Measurements from ENCODE around the gene PDE11A.

PDE11A gene

DNA sequence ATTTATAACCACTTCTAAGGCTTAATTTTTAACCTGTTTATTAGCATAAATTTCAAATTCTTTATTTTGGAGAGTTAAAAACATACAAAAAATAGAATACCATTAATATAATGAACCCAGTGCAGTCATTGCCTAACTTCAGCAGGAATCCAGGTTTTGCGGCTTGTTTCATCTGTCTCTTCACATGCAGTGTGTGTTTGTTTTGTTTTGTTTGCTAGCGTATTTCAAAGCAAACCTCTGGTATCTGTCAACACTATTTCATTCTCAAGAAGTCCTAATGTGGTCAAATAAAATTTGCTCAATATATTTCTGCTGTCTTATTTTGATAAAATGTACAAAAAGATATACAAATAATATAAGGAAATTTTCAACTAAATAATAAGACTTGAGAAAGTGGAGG lies 351.5 kb downstream of the PDE11A start:
- no peak for FAIRE-seq

GRCh38 chr2:177717831-177718618 lies 354.6 kb downstream of the PDE11A start:
- no peak for FAIRE-seq

DNA sequence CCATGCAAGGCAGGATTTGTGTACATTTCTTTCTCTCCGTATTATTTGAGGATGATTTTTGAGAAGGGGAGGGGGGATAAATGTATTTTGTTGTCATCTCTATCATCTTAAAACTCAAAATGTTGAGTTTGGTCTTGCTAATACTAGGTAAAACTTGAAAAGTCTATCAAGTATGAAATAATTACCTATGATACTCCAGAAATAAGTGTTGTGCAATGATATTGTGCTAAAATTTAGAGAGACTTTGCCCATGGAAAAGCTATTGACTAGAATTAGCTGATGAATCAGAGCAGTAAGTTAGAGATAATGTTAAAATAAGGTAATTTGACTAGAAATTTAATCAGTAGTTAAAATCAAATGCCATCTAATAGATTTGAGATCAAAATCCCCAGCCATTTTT lies 356.1 kb downstream of the PDE11A start:
- FAIRE-seq = no peak

- no peak for FAIRE-seq
Observed at GRCh38 chr2:177715771-177716170, 356.8 kb downstream of the PDE11A start.

DNA sequence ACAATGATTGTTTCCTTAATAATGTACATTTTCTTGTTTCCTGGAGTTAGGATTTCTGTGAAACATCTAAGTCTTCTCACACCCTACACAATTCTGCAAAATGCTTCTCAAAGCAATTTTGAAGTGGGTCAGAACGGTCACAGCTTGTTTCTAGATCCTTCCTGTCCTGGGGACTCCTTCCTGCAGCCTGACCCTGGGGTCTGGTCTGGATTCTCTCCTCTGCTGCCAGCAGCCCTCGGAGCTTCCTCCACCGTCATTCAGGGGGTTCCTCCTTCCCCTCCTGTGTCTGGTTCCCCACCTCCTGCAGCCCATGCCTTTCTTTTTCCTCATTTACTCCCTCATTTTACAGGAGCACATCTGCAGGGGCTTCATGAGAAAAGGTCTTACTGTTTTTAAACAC lies 357.9 kb downstream of the PDE11A start:
- FAIRE-seq = no peak

DNA sequence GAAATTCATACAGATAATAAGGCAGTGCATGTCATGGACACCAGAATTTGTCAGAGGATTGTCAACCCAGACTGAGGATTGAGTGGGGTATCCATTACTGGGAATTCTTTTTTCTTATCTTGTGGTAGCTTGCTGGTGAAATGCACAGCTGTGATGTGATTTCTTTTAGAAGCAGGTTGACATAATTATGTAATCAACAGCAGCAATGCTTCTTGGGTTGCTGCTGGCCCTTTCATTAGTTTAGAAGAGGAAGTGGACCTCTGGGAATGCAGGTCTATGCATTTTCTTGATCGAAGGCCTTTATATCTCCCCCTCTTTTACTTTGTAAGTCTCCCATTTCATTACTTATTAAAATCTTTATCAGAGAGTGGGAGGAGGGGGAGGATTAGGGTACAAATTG lies 360.1 kb downstream of the PDE11A start:
- no peak for FAIRE-seq

GRCh38 chr2:177711483-177712265 lies 360.9 kb downstream of the PDE11A start:
- FAIRE-seq = no peak

- FAIRE-seq = no peak
Observed at GRCh38 chr2:177710889-177711288, 361.7 kb downstream of the PDE11A start.

DNA sequence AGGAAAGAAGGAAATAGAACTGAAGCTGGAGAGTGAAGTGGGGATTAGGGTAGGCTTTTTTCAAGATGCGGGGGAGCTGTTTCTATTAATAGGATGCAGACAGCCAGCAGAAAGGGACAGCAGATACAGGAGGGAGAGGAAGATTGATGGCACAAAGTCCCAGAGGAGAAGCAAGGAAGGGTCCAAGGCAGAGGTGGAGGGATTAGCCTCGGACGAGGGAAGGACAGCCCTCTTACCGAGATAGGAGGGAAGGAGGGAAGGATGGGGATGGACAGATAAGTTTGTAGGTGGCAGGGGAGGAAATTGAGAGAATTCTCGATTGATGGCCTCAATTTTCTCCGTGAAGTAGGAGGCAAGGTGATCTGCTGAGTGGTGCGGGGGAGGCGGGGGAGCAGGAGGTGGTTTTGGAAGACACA lies 362.6 kb downstream of the PDE11A start:
- no peak for FAIRE-seq

- no peak for FAIRE-seq
Observed at GRCh38 chr2:177708660-177709444, 363.7 kb downstream of the PDE11A start.

- no peak for FAIRE-seq
Observed at GRCh38 chr2:177708106-177708505, 364.5 kb downstream of the PDE11A start.

DNA sequence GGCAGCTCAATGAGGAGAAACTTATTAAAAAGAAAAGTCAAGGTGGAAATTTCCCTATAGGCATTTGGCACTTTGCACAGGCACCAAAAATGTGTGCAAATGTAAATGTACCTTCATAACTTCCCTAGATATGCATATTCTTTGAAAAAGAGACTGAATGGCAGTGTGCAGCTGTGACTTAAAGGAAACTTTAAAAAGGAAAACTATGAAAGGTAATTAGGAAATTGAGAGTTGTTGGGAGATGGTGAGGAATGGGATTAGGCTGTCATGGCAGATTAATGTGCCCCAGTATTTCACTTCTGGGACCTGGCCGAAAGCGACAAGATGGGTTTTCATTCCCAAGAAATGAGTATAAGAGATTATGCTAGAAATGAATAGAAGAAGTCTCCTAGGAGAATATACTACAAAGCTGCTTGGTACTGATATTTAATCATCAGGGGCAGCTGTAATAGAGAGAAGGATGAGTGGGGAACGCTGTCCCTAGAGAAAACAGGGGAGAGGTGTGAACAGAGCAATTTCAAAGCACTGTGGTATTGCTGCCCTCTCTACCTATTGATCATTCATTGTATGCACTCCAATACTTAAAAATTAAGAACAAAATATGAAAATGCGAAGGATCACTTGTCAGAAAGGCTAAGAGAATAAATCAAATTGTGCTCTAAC lies 366.9 kb downstream of the PDE11A start:
- no peak for FAIRE-seq

DNA sequence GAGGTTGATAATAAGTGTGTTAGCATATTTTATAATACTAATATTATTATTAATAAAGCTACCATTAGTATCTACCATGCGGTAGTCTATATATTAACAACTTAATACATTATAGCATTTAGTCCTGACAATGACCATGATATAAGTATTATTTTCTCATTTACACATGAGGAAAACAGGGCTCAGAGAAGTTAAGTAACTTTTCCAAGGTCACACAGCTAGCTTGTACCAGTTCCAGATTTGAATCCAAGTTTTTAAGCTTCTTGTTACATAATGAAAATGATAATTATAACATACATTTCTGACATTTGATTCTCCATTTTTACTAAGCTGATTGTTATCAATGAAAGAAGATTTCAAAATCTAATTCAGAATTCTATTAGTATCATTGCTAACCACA lies 369.4 kb downstream of the PDE11A start:
- FAIRE-seq = no peak

GRCh38 chr2:177698281-177698680 lies 374.3 kb downstream of the PDE11A start:
- no peak for FAIRE-seq

DNA sequence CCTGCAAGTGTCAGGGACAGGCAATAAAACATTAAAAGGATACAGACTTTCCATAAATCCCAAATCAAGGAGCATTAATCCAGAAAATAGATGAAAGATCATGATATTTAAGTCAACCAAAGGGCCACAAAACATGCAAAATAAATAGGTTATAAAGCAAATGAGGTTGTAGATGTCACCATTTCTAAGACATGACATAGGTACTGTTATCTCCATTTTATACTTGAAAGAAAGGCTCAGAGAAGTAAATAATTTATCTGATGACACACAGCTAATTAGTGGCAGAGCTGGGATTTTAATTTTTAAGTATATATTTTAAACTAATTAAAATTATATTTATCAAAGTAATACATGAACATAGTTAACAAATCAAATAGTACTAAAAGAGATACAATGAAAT lies 378.2 kb downstream of the PDE11A start:
- no peak for FAIRE-seq

DNA sequence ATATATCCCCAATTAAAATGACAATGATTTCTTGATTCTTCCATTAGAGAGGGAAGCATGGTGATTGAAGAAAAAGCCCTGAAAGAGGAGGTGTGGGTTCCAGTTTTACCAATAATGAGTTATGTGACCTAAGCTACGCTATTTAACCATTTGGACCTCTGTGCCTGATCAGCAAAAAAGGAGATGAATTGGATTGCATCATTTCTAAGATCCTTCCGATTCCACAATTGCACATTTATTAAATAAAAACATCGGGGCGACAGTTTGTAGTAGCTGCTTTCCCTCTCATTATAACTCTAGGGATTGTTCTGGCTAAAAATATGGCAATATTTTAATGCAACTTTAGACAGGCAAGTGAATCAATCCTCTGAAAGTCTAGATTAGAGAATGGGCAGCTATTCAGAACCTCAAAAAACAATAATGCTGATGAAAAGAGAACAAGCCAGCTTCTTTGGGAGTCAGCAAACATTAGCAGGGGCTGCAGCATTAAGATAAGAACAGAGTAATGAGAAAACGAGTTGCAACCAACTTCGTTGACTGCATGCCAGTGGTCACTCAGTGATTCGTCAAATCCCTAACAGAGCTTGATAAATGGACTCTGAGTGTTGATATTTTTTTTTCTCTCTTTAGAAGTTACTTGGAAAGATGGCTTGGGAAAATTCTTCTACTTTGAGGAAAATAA lies 378.8 kb downstream of the PDE11A start:
- no peak for FAIRE-seq

DNA sequence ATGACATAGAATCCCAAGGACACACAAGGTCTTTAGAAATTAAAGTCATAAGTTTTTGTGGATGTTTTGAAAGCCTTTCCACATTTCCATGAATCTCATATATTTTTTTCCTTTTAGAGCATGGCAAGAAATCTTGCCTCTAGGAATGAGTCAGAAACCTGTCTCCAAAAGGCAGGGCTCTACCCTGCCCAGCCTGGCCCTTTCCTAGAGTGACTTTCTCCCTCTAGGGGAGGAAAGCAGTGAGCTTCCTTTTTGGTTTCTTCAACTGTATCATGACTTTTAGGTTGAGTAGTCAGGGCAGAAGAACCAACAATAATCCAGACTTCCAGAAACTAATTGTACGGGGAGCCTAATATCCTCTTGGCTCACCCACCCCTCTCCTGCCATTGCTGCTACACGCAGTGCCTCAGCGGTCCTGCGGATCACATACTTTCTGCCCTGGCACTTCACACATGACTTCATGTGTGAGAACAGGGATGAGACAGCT lies 379.8 kb downstream of the PDE11A start:
- no peak for FAIRE-seq

- FAIRE-seq = no peak
Observed at GRCh38 chr2:177692042-177692782, 380.4 kb downstream of the PDE11A start.

DNA sequence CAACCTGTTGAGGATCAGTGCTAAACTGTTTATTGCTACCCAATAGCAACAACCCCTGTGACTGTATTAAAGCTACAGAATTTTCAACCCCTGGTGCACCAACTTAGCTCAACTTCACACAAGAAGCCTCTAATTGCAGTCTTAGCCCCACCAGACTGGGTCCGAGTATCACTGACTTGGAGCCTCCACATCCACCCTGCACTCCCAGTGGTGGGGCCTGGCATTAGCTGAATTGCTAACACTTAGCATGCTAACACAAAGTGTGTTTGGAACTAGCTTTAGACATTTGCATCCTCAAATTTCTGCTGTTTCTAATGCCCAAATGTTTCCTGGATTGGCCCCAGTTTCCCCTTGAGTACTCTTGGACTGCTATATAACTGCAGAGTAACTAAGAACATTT lies 381.4 kb downstream of the PDE11A start:
- no peak for FAIRE-seq

DNA sequence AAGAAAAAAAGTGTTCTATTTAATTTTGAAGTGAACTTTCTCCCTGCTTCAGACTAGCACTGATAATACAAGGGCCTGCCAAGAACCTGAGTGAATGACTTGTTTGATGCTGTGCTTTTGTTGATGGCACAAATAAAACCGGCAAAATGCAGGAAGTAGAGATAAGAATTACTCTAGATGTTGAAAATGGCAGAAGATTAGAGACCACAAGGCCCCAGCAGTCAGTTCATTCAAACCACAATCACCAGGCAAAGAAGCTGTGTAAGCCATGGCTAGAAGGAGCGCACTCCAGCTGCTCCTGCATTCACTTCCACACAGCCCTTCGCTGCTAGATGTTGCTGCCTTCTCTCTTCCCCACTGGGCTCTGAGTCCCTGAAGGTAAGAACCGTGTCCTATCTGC lies 383.0 kb downstream of the PDE11A start:
- FAIRE-seq = no peak

GRCh38 chr2:177688844-177689243 lies 383.7 kb downstream of the PDE11A start:
- FAIRE-seq = no peak

All from colon (tissue), 2 donors.